Smooth muscle cell (in vitro differentiated cells): Measurements from ENCODE around the gene POLE. TPM values are rescaled to one million over a fixed set of nuclear protein-coding genes. Genes with fewer than 3 reads are reported as not detected.

Experiments
- DNase-seq: peaks from one replicate; lab custom pipeline; 2025; ENCODE audit not compliant: unreplicated experiment; lab: John Stamatoyannopoulos, UW
- H2AFZ ChIP-seq: fragments of 200-600 bp; sonication (generic); 2 replicates; pipeline ENCODE4 v1.6.0; 2016; ENCODE audit warnings: antibody characterized with exemption, low read depth, mild to moderate bottlenecking
- H3F3A ChIP-seq: fragments of 200-600 bp; sonication (generic); 2 replicates; pipeline ENCODE4 v1.6.0; 2017; ENCODE audit warnings: antibody characterized with exemption, low read depth
- H3K27ac ChIP-seq: fragments of 200-600 bp; sonication (generic); 2 replicates; pipeline ENCODE4 v1.5.1; 2016; ENCODE audit warnings: low read depth, mild to moderate bottlenecking
- H3K27me3 ChIP-seq: fragments of 200-600 bp; sonication (generic); 2 replicates; pipeline ENCODE4 v1.6.1; 2016; ENCODE audit warnings: low read depth, mild to moderate bottlenecking
- H3K36me3 ChIP-seq: fragments of 200-600 bp; sonication (generic); 2 replicates; pipeline ENCODE4 v1.5.1; 2016; ENCODE audit warnings: low read depth
- H3K4me1 ChIP-seq: fragments of 200-600 bp; sonication (generic); 2 replicates; pipeline ENCODE4 v1.5.1; 2016; ENCODE audit warnings: low read depth
- H3K4me2 ChIP-seq: fragments of 200-600 bp; sonication (generic); 2 replicates; pipeline ENCODE4 v1.6.0; 2016; ENCODE audit warnings: mild to moderate bottlenecking
- H3K4me3 ChIP-seq: fragments of 200-600 bp; sonication (generic); 2 replicates; pipeline ENCODE4 v1.5.1; 2016; ENCODE audit warnings: mild to moderate bottlenecking
- H3K79me2 ChIP-seq: fragments of 200-600 bp; sonication (generic); 2 replicates; pipeline ENCODE4 v1.6.0; 2016; ENCODE audit warnings: low read depth, mild to moderate bottlenecking
- H3K9ac ChIP-seq: fragments of 200-600 bp; sonication (generic); 2 replicates; pipeline ENCODE4 v1.6.0; 2016; ENCODE audit warnings: low read depth
- H3K9me3 ChIP-seq: fragments of 200-600 bp; sonication (generic); replicated peaks from 2 replicates; pipeline ENCODE4 v1.5.1; 2016; ENCODE audit warnings: low read depth
- H4K20me1 ChIP-seq: fragments of 200-600 bp; sonication (generic); 2 replicates; pipeline ENCODE4 v1.6.0; 2016; ENCODE audit warnings: low read depth
- WGBS: methylation state at CpG from one replicate; pipeline ENCODE4 v1.1.7; 2016; ENCODE audit warnings: low lambda C conversion rate; 5-methylcytosine and 5-hydroxymethylcytosine counted together
- polyA plus RNA-seq: library from polyadenylated mRNA; unstranded; fragments of >200 nt; fragmentation: Nextera tagmentation; extraction: Ambion mirVana; gene quantifications from 2 replicates; pipeline ENCODE4 v1.2.1, GENCODE V29; 2016
- total RNA-seq: library from RNA; depleted of rRNA; stranded (reverse); fragments of >200 nt; gene quantifications from 2 replicates; pipeline ENCODE4 v1.2.3, GENCODE V29; 2014
- TF ChIP-seq, protein P1 (sequence below): fragments of 200-600 bp; sonication (generic); IDR thresholded peaks from 2 replicates; pipeline ENCODE4 v1.5.1; 2017; ENCODE audit warnings: borderline replicate concordance, mild to moderate bottlenecking, antibody characterized with exemption; ENCODE audit not compliant: insufficient read depth, poor library complexity, severe bottlenecking

POLE gene
- total and polyA plus RNA-seq, 2 experiments from 2014 or later: 8.5 to 11.5 TPM

DNA sequence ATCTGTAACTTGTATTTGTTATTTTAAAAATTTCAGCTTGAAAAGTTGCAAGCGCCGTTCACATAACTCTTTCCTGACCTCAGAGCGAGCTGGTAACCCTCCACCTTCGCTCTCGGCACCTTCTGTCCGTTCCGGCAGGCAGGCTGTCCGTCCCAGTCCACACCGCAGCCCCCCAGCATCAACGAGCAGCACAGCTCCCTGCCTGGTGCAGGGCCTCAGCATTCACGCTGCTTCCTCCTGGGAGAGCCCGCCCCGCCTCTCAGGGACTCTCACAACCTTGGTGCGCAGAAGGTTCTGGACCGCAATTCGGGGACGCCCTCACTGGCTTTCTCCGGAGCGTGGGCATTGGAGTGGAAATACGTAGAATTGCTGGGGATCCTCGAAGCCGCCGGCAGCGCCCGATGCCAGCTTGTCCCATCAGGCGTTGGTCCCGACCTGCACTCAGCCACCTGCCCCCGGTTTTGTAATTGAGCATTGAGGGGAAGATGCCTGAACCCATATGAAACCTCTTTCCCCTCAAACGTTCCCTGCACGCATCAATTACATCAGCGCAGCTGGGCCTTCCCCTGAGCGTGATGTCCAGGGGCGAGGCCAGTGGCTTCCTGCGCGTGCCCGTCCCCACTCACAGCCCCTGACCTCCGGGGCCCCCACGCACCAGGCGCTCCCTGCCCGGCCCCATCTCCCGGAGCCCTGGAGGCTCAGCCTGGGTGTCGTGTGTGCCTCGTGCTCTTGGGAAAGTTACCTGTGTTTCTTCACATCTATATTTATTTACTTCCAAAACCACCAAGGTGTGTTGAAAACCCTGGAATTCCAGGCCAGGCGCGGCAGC is 95.8 kb downstream of the POLE start:
- Histone ChIP-seq H3K4me3 (no peak overlapping the region), H3K4me1 (no peaks in the 10 kb centered on the region), H3K9me3 (no peaks in the 10 kb centered on the region), H3K79me2 (no peaks in the 10 kb centered on the region), H3K27ac (no peak overlapping the region), H2AFZ (no peak overlapping the region), H3K4me2 (no peak overlapping the region), H3K36me3 (no peaks in the 10 kb centered on the region), H3K9ac (no peak overlapping the region), H3F3A (no peaks in the 10 kb centered on the region), H4K20me1 (no peaks in the 10 kb centered on the region), H3K27me3 (peaks cover 26% of the 10 kb centered on the region)
- DNase-seq: no peak
- WGBS: 94% methylated on average over 45 of the region's 45 CpGs
- TF ChIP-seq, protein P1, sequence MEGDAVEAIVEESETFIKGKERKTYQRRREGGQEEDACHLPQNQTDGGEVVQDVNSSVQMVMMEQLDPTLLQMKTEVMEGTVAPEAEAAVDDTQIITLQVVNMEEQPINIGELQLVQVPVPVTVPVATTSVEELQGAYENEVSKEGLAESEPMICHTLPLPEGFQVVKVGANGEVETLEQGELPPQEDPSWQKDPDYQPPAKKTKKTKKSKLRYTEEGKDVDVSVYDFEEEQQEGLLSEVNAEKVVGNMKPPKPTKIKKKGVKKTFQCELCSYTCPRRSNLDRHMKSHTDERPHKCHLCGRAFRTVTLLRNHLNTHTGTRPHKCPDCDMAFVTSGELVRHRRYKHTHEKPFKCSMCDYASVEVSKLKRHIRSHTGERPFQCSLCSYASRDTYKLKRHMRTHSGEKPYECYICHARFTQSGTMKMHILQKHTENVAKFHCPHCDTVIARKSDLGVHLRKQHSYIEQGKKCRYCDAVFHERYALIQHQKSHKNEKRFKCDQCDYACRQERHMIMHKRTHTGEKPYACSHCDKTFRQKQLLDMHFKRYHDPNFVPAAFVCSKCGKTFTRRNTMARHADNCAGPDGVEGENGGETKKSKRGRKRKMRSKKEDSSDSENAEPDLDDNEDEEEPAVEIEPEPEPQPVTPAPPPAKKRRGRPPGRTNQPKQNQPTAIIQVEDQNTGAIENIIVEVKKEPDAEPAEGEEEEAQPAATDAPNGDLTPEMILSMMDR: no peak

DNA sequence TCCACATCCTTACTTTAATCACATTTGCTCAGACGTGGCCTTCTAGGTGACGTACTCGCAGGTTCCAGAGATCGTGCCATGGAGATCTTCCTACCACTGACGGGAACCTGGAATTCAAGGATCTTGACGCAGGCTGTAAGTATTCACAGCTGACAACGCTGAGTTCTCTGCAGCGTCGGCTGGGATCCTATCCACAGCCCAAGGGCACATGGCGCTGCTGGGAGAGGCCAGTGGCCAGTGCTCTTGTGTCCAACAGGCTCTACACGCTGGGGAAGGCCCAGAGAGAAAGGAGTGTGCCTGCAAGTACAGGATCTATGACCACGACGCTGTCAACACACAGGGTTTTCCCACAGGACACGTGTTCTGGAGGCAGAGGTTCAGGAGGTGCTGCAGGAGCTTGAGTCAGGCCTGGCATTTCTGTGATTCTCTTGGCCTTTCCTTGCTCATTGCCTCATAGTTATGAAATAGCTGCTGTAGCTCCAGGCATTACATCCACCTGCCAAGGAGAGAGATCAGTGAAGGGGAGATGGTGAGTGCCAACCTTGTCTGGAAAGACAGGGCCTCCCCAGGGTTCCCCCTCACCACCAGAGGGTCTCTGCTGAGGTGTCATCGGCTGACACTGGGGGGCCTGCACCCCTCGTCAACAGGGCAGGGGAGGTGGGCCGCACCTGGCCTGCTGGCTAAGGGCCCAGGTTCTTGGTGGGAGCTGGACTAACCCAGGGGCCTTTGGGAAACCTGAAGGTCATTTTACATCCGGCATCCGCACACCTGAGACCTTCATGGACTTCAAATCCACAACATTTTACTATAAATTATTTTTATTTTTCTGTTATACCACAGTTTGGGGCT is 98.1 kb downstream of the POLE start:
- H3K9ac ChIP-seq: no peak overlapping the region
- DNase-seq: no peak
- peaks cover 5% of the 10 kb centered on the region for H4K20me1 ChIP-seq

DNA sequence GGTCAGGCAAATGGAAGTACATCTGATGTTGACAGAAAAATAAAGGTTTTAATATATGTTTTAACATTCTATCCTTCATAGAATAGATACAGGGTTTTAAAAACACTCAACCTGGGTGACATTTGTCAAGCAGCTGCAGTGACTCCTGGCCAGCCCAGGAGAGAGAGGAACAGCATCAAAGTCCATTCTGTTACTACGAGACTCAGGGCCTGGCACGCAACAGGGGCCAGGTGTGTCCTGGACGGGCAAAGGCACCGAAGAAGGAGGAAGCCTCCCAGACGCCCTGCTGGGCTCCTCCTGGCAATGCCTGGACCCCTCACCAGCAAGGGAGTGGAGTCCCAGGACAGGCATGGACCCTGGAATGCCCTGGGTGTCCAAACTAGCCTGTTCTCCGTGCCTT is 98.8 kb downstream of the POLE start:
- H3F3A ChIP-seq: no peaks in the 10 kb centered on the region
- 74% methylated on average over 6 of the region's 6 CpGs for WGBS
- no peak overlapping the region for H3K4me2 ChIP-seq
- no peak overlapping the region for H3K9ac ChIP-seq
- H3K27me3 ChIP-seq: peaks cover 49% of the 10 kb centered on the region
- no peak for DNase-seq
- no peak overlapping the region for H3K27ac ChIP-seq
- TF ChIP-seq, protein P1: no peak
- H3K9me3 ChIP-seq: no peaks in the 10 kb centered on the region
- no peak overlapping the region for H3K4me3 ChIP-seq
- no peak overlapping the region for H2AFZ ChIP-seq
- H3K4me1 ChIP-seq: peaks cover 8% of the 10 kb centered on the region
- H4K20me1 ChIP-seq: peaks cover 11% of the 10 kb centered on the region
- H3K79me2 ChIP-seq: no peaks in the 10 kb centered on the region
- H3K36me3 ChIP-seq: no peaks in the 10 kb centered on the region

More for the DNA sequence above, 98.1 kb downstream of the POLE start:
- Histone ChIP-seq H3F3A (no peaks in the 10 kb centered on the region), H3K36me3 (no peaks in the 10 kb centered on the region), H3K27ac (no peak overlapping the region), H2AFZ (no peak overlapping the region), H3K79me2 (no peaks in the 10 kb centered on the region), H3K9me3 (no peaks in the 10 kb centered on the region), H3K4me1 (peaks cover 3% of the 10 kb centered on the region), H3K4me2 (no peak overlapping the region), H3K4me3 (no peak overlapping the region), H3K27me3 (peaks cover 43% of the 10 kb centered on the region)
- TF ChIP-seq, protein P1: no peak
- WGBS: 85% methylated on average over 19 of the region's 19 CpGs
